Tibial nerve (tissue), 4 donors: ENCODE measurements around the gene PANK3. TPM values are rescaled to one million over a fixed set of nuclear protein-coding genes. Genes with fewer than 3 reads are reported as not detected.
"Not testable (repeated sequence)": the region's sequence is repeated elsewhere in the genome, so short reads cannot be mapped to it uniquely, and the experiment has no call there.

Experiments used
- DNase-seq, 2 donors: peaks; one replicate each; pipeline ENCODE4 v3.0.0-alpha.2; 2019; ENCODE audit warnings: low spot score in 2 of 2
- H3K27ac ChIP-seq, 4 donors: fragments of 200-600 bp; sonication (generic) in 3 of 4; one replicate each; pipeline ENCODE4 v1.5.1; 2017 to 2019; ENCODE audit warnings: mild to moderate bottlenecking in 1 of 4
- H3K27me3 ChIP-seq, 2 donors: fragments of 200-600 bp; sonication (generic) in 1 of 2; one replicate each; pipeline versions ENCODE4 v1.5.1 to v1.6.0; 2017 to 2019
- H3K36me3 ChIP-seq, 3 donors: fragments of 200-600 bp; sonication (generic); one replicate each; pipeline ENCODE4 v1.5.1; 2018 to 2019
- H3K4me1 ChIP-seq, 4 donors: fragments of 200-600 bp; sonication (generic) in 3 of 4; one replicate each; pipeline ENCODE4 v1.5.1; 2017 to 2019
- H3K4me3 ChIP-seq, 4 donors: fragments of 200-600 bp; sonication (generic) in 3 of 4; one replicate each; pipeline ENCODE4 v1.5.1; 2017 to 2019; ENCODE audit warnings: mild to moderate bottlenecking in 1 of 4, moderate library complexity in 1 of 4
- H3K9me3 ChIP-seq, 4 donors: fragments of 200-600 bp; sonication (generic) in 3 of 4; one replicate each; pipeline ENCODE4 v1.5.1; 2017 to 2019
- CTCF ChIP-seq, 5 experiments: fragments of 200-600 bp in 3 of 5; fragments of 450-650 bp in 2 of 5; sonication (generic) in 3 of 5; IDR thresholded peaks; one replicate each; pipeline ENCODE4 v1.5.1; 2016 to 2019; ENCODE audit warnings: antibody characterized with exemption in 5 of 5, mild to moderate bottlenecking in 3 of 5, moderate library complexity in 2 of 5
- EP300 ChIP-seq, 2 donors: sonication (generic); formaldehyde crosslinking; IDR thresholded peaks; one replicate each; pipeline ENCODE4 v1.6.1; 2017; ENCODE audit warnings: antibody characterized with exemption in 2 of 2, mild to moderate bottlenecking in 1 of 2
- POLR2A ChIP-seq, 2 donors: fragments of 450-650 bp; IDR thresholded peaks; one replicate each; pipeline ENCODE4 v1.6.1; 2017; ENCODE audit warnings: antibody characterized with exemption in 2 of 2, mild to moderate bottlenecking in 2 of 2, moderate library complexity in 2 of 2
- WGBS, 2 donors: methylation state at CpG; one replicate each; pipeline ENCODE4 v1.1.5; 2018; 5-methylcytosine and 5-hydroxymethylcytosine counted together
- total RNA-seq, 4 donors: library from RNA; depleted of rRNA; stranded (reverse); fragments of >200 nt; gene quantifications; one replicate each; pipeline ENCODE4 v1.1.0, GENCODE V29; 2016

PANK3 gene
- total RNA-seq, 4 donors from 2014 or later = 26.9 to 46.3 (median 31.6) TPM

- Histone ChIP-seq H3K9me3 (no peaks in the 10 kb centered on the region), H3K4me1 (peaks cover 0 to 8% (median 0%) of the 10 kb centered on the region in 4 donors), H3K36me3 (peaks cover 2 to 71% (median 2%) of the 10 kb centered on the region in 3 donors), H3K27ac (no peak overlapping the region), H3K4me3 (no peak overlapping the region), H3K27me3 (no peaks in the 10 kb centered on the region)
- no peak for DNase-seq
- WGBS, 2 donors = 83 to 86% methylated on average over 2 of the region's 2 CpGs
- TF ChIP-seq POLR2A (IDR thresholded peaks at IDR 0.05) = no peak
- TF ChIP-seq CTCF (IDR thresholded peaks at IDR 0.05) = no peak
- TF ChIP-seq EP300 (IDR thresholded peaks at IDR 0.05) = no peak
Measured at GRCh38 chr5:168553377-168554130, 25.6 kb downstream of the PANK3 start.

GRCh38 chr5:168552146-168552545 is 27.0 kb downstream of the PANK3 start:
- peaks cover 0 to 69% (median 2%) of the 10 kb centered on the region in 3 donors for H3K36me3 ChIP-seq
- H3K4me1 ChIP-seq = peaks cover 0 to 8% (median 0%) of the 10 kb centered on the region in 4 donors
- 19 to 28% methylated on average over 1 of the region's 1 CpG for WGBS, 2 donors
- H3K4me3 ChIP-seq = no peak overlapping the region
- no peak for DNase-seq
- no peaks in the 10 kb centered on the region for H3K9me3 ChIP-seq
- no peak for TF ChIP-seq POLR2A (IDR thresholded peaks at IDR 0.05)
- TF ChIP-seq CTCF (IDR thresholded peaks at IDR 0.05) = no peak
- TF ChIP-seq EP300 (IDR thresholded peaks at IDR 0.05) = no peak
- H3K27me3 ChIP-seq = no peaks in the 10 kb centered on the region
- H3K27ac ChIP-seq = peak overlapping the region in 1 of 4 donors; percentile 42

GRCh38 chr5:168550656-168551055 is 28.5 kb downstream of the PANK3 start:
- no peak for DNase-seq
- Histone ChIP-seq H3K27ac (no peak overlapping the region), H3K36me3 (peaks cover 0 to 74% (median 0%) of the 10 kb centered on the region in 3 donors), H3K27me3 (no peaks in the 10 kb centered on the region), H3K4me3 (no peak overlapping the region), H3K4me1 (peaks cover 0 to 8% (median 0%) of the 10 kb centered on the region in 4 donors), H3K9me3 (no peaks in the 10 kb centered on the region)
- TF ChIP-seq CTCF (IDR thresholded peaks at IDR 0.05) (no peak), EP300 (IDR thresholded peaks at IDR 0.05) (no peak), POLR2A (IDR thresholded peaks at IDR 0.05) (no peak)

- Histone ChIP-seq H3K27me3 (no peaks in the 10 kb centered on the region), H3K36me3 (peaks cover 0 to 67% (median 0%) of the 10 kb centered on the region in 3 donors), H3K27ac (no peak overlapping the region), H3K4me3 (no peak overlapping the region), H3K9me3 (no peaks in the 10 kb centered on the region), H3K4me1 (peaks cover 0 to 8% (median 0%) of the 10 kb centered on the region in 4 donors)
- no peak for TF ChIP-seq CTCF (IDR thresholded peaks at IDR 0.05)
- no peak for TF ChIP-seq POLR2A (IDR thresholded peaks at IDR 0.05)
- no peak for TF ChIP-seq EP300 (IDR thresholded peaks at IDR 0.05)
- WGBS, 2 donors = 93 to 95% methylated on average over 7 of the region's 7 CpGs
- DNase-seq = no peak
Measured at GRCh38 chr5:168549554-168549953, 29.6 kb downstream of the PANK3 start.

GRCh38 chr5:168537176-168537575 is 42.0 kb downstream of the PANK3 start:
- no peak for TF ChIP-seq EP300 (IDR thresholded peaks at IDR 0.05)
- TF ChIP-seq POLR2A (IDR thresholded peaks at IDR 0.05) = no peak
- no peak for TF ChIP-seq CTCF (IDR thresholded peaks at IDR 0.05)
- H3K4me3 ChIP-seq = no peak overlapping the region
- H3K36me3 ChIP-seq = no peaks in the 10 kb centered on the region
- H3K27ac ChIP-seq = no peak overlapping the region
- DNase-seq = no peak
- WGBS, 2 donors = 56 to 75% methylated on average over 2 of the region's 2 CpGs
- H3K27me3 ChIP-seq = peaks cover 0 to 7% of the 10 kb centered on the region in 2 donors
- no peaks in the 10 kb centered on the region for H3K4me1 ChIP-seq
- no peaks in the 10 kb centered on the region for H3K9me3 ChIP-seq

GRCh38 chr5:168534351-168534750 is 44.8 kb downstream of the PANK3 start:
- H3K4me1 ChIP-seq = not testable (repeated sequence)
- WGBS, 2 donors = 81 to 91% methylated on average over 7 of the region's 7 CpGs
- peaks cover 0 to 33% of the 10 kb centered on the region in 2 donors for H3K27me3 ChIP-seq

More at GRCh38 chr5:168534351-168534750, 44.8 kb downstream of the PANK3 start:
- not testable (repeated sequence) for H3K4me3 ChIP-seq, DNase-seq, H3K36me3 ChIP-seq, H3K27ac ChIP-seq, H3K9me3 ChIP-seq
